Chondrocyte (in vitro differentiated cells): ENCODE data around the gene DDX54. TPM values are rescaled to one million over a fixed set of nuclear protein-coding genes. Genes with fewer than 3 reads are reported as not detected.

Source experiments
- DNase-seq: peaks from one replicate; pipeline ENCODE4 v3.0.0; 2021; ENCODE audit warnings: mixed read lengths, low spot score
- H3K27ac Mint-ChIP-seq: one replicate; pipeline ENCODE4 v1.8.0; 2021; ENCODE audit warnings: mild to moderate bottlenecking, moderate library complexity, mixed read lengths; ENCODE audit not compliant: unreplicated experiment
- H3K27me3 Mint-ChIP-seq: 2 replicates; pipeline ENCODE4 v1.8.0; 2021; ENCODE audit warnings: low read depth, mixed read lengths
- H3K36me3 Mint-ChIP-seq: 2 replicates; pipeline ENCODE4 v1.8.0; 2021; ENCODE audit warnings: low read depth, mixed read lengths
- H3K4me1 Mint-ChIP-seq: 2 replicates; pipeline ENCODE4 v1.8.0; 2021; ENCODE audit warnings: low read depth, mild to moderate bottlenecking, mixed read lengths
- H3K4me3 Mint-ChIP-seq: one replicate; pipeline ENCODE4 v1.8.0; 2021; ENCODE audit warnings: mild to moderate bottlenecking, moderate library complexity, mixed read lengths; ENCODE audit not compliant: unreplicated experiment
- H3K9me3 Mint-ChIP-seq: 2 replicates; pipeline ENCODE4 v1.8.0; 2021; ENCODE audit warnings: low read depth, mixed read lengths
- total RNA-seq: library from RNA; stranded (reverse); gene quantifications from 3 replicates; pipeline ENCODE4 v1.2.1, GENCODE V29; 2021
- TF ChIP-seq, protein P1 (sequence below): fragments of 200-600 bp; sonication (generic); IDR thresholded peaks from 2 replicates; pipeline ENCODE4 v1.5.0; 2021; ENCODE audit warnings: antibody characterized with exemption, mild to moderate bottlenecking, moderate library complexity

The DDX54 gene
- total RNA-seq, 1 donor from 2014 or later: 44.6 TPM

DNA sequence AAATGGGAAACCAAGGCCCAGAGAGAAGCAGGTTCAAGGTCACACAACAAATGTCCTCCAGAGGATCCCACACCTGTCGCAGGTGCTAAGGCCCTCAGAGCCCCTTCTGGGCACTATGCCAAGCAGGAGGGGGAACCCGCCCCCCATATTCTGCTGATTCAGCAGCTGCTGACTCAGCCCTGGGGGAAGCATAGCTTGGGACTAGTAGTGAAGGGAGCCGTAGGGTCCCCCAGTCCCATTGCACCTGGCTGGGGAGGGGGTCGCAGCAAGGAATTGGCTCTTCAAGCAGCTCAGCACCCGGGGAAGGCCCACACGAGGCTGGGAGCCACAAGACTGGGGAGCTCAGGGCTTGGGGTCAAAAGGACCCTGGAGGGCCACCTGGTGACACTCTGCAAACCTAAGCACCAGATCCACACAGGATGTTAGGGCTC lies 50.7 kb downstream of the DDX54 start:
- Mint-ChIP-seq H3K9me3 (no peaks in the 10 kb centered on the region), H3K4me3 (no peak overlapping the region), H3K4me1 (no peaks in the 10 kb centered on the region), H3K27ac (no peak overlapping the region), H3K27me3 (peaks cover 40% of the 10 kb centered on the region), H3K36me3 (no peaks in the 10 kb centered on the region)
- TF ChIP-seq, protein P1, sequence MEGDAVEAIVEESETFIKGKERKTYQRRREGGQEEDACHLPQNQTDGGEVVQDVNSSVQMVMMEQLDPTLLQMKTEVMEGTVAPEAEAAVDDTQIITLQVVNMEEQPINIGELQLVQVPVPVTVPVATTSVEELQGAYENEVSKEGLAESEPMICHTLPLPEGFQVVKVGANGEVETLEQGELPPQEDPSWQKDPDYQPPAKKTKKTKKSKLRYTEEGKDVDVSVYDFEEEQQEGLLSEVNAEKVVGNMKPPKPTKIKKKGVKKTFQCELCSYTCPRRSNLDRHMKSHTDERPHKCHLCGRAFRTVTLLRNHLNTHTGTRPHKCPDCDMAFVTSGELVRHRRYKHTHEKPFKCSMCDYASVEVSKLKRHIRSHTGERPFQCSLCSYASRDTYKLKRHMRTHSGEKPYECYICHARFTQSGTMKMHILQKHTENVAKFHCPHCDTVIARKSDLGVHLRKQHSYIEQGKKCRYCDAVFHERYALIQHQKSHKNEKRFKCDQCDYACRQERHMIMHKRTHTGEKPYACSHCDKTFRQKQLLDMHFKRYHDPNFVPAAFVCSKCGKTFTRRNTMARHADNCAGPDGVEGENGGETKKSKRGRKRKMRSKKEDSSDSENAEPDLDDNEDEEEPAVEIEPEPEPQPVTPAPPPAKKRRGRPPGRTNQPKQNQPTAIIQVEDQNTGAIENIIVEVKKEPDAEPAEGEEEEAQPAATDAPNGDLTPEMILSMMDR: no peak
- DNase-seq: no peak

DNA sequence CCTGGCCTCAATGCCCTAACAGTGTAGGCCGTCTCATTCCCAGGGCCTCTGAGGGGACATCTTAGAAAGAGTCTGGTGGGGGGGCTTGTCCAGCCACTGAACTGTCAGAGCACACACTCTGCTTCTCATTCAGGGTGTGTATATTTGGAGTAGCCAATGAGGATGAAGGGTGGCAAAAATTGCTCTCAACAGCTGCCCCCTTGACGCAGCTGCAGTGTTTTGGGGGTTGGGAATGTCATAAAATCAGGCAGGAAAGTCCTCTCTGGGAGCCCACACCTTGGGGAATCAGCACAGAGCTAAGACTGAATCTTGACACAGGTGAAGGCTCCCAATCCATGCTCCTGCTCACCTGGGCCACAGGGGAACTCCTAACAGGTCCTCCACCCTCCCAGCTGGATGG lies 51.2 kb downstream of the DDX54 start:
- Mint-ChIP-seq H3K9me3 (no peaks in the 10 kb centered on the region), H3K27ac (no peak overlapping the region), H3K4me3 (no peak overlapping the region), H3K36me3 (no peaks in the 10 kb centered on the region), H3K27me3 (peaks cover 45% of the 10 kb centered on the region), H3K4me1 (no peaks in the 10 kb centered on the region)
- DNase-seq: no peak
- TF ChIP-seq, protein P1: no peak

DNA sequence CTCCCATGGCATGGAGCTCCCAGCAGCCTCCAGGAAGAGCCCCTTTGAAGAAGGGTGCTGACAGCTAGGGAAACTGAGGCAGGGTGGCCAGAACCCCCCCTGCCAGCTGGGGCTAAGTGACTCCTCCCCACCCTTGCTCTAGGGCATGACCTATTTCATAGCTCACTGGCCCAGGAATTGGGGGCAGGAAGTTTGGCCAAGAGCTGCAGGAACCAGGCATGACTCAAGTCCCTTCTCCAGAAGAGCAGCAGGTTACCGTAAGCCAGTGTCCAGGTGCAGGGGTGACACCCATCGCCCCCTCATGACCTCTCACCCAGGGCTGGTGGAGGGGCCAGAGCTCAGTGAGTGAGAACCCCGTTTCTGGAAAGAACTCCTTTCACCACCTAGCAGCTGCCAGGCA lies 51.6 kb downstream of the DDX54 start:
- no peaks in the 10 kb centered on the region for H3K4me1 Mint-ChIP-seq
- no peaks in the 10 kb centered on the region for H3K9me3 Mint-ChIP-seq
- no peaks in the 10 kb centered on the region for H3K36me3 Mint-ChIP-seq
- H3K27ac Mint-ChIP-seq: no peak overlapping the region
- no peak for DNase-seq
- H3K4me3 Mint-ChIP-seq: no peak overlapping the region
- peaks cover 49% of the 10 kb centered on the region for H3K27me3 Mint-ChIP-seq
- TF ChIP-seq, protein P1: no peak

DNA sequence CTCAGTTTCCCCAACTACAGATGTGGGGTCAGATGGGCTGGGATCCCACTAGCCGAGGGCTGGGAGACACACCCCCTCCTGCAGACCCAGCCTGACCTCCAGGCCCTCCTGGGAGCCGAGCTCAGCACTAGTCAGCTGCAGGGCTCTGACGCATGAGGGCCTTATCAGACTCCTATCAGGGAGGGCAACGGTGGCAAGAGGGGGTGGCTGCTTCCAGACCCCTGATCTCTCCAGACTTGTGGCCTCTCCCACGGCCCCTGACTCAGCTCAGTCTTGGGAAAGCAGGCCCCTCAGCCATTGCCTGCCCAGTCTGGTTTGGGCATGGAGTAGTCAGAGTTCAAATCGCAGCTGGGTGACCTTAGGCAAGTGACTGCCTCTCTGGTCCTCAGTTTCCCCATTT lies 52.2 kb downstream of the DDX54 start:
- no peak for DNase-seq
- TF ChIP-seq, protein P1: no peak
- H3K4me1 Mint-ChIP-seq: no peaks in the 10 kb centered on the region
- no peaks in the 10 kb centered on the region for H3K36me3 Mint-ChIP-seq
- H3K27ac Mint-ChIP-seq: no peak overlapping the region
- no peaks in the 10 kb centered on the region for H3K9me3 Mint-ChIP-seq
- no peak overlapping the region for H3K4me3 Mint-ChIP-seq
- peaks cover 55% of the 10 kb centered on the region for H3K27me3 Mint-ChIP-seq

DNA sequence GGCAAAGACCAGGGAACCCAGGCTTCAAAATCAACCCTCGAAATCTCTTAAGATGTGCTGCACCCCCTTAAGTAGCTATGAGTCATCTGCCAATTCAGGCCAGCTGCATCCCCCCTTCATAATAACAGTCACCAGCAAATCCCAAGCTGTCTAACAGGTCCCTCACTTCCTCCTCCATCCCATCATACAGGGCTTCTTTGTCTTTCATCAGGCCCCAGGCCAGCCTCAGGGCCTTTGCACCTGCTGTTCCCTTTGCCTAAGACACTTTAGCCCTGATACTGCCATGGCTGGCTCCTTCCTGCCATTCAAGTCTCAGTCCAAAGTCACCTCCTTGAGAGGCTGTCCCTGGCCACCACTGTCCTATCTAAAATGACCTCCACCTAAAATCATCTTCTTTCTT lies 53.7 kb downstream of the DDX54 start:
- H3K36me3 Mint-ChIP-seq: no peaks in the 10 kb centered on the region
- no peak overlapping the region for H3K4me3 Mint-ChIP-seq
- no peaks in the 10 kb centered on the region for H3K4me1 Mint-ChIP-seq
- H3K9me3 Mint-ChIP-seq: no peaks in the 10 kb centered on the region
- TF ChIP-seq, protein P1: no peak
- no peak for DNase-seq
- no peak overlapping the region for H3K27ac Mint-ChIP-seq
- H3K27me3 Mint-ChIP-seq: peaks cover 55% of the 10 kb centered on the region
